ENCODE results near the gene UBXN10.

The UBXN10 gene, protein sequence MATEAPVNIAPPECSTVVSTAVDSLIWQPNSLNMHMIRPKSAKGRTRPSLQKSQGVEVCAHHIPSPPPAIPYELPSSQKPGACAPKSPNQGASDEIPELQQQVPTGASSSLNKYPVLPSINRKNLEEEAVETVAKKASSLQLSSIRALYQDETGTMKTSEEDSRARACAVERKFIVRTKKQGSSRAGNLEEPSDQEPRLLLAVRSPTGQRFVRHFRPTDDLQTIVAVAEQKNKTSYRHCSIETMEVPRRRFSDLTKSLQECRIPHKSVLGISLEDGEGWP

DNA sequence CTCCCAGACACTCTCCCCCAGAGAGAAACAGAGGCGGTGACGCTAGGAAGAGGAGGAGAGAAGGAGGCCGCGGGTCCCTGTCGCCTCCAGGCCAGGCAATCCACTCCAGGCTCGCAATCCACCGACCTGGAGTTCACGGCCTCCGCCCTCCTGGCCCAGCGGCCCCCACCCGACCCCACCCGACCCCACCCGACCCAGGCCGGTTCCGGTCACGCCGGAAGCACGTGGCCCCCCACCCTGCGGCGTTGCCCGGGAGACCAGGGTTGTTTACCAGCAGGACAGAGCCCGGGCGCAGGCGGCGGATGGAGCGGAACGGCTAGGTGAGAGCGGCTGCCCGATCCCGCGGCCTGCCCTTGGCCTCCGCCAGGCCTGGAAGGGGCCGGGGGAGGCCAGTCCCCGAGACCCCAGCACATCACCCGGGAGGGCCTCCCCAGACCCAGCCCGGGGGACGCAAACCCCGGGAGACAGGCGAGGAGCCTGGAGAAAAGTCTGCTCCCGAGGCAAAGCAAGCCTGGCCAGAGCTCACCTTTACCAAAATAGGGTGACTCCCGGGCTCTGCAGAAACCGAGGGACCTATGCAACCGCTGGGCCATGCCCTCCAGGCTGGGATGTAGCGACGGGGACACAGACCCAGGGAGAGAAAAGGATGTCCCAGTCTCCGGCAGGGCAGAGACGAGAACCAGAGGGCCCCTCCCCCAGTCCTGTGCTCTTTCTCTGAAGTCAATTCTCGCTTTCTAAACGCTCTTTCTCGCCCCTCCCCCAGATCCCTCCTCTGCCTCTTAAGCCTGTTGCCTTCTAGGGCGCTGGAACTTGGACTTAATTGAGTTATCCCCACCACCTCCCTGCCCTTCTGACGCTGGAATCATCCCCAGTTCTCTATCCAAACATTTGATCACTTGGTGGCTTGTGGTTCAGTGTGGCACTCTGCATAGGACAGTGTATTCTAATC is at the start of gene UBXN10, which contains the start of gene PLA2G2C:
UBXN10 (plus strand) TSS at position 263 of the 949 bp plus-strand sequence. CDS start 4,466 bp downstream, outside the sequence.
PLA2G2C (minus strand) TSS at position 685 of the 949 bp plus-strand sequence. CDS start 9,155 bp downstream, outside the sequence.
- in situ Hi-C loops (cut with HindIII; ENCODE audit: low pct_unique_long_range_greater_than_20kb, low sequenced_read_pairs): no loop called here
- TF ChIP-seq JUND (IDR thresholded peaks at IDR 0.05; ENCODE audit: low read depth): no peak
- peak in 1 of 2 experiments; percentile 20 for DNase-seq (ENCODE audit: low read depth in 1 of 2, low spot score in 1 of 2)

DNA sequence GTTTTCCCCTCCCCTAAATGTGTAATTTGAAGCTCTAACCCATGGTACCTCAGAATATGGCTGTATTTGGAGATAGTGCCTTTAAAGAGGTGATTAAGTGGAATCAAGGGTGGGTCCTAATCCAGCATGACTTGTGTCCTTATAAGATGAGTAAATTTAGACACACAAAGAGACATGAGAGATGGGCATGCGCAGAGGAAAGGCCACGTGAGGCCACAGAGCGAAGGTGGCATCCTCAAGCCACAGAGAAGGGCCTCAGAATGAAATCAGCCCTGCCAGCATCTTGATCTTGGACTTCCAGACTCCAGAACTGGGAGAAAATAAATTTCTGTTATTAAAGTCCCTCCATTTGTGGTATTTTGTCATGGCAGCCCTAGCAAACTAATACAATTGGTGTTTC is 49.6 kb upstream of the UBXN10 start:
- no peak for DNase-seq (ENCODE audit: low read depth in 1 of 2, low spot score in 1 of 2)
- in situ Hi-C loops (cut with HindIII; ENCODE audit: low pct_unique_long_range_greater_than_20kb, low sequenced_read_pairs): no loop called here
- TF ChIP-seq JUND (IDR thresholded peaks at IDR 0.05; ENCODE audit: low read depth): no peak

DNA sequence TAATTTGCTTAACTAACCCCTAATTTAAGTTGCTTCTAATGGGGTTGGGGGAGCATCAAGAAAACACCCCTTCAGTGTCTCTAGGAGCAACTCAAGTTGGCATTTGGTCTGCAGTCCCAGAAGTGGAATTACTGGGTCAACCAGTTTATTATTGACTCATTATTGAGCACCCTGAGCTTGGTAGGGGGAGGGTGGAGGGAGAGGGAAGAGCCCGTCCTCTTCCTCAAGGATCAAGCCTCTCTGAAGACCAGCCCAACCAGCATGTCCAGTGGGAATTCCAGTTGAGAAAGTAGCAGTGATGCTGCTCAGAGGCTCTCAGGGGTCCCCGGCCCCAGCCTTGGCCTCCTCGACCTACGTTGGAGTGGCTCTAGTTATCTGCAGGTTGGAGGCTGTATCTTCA is 48.8 kb upstream of the UBXN10 start:
- in situ Hi-C loops (cut with HindIII; ENCODE audit: low pct_unique_long_range_greater_than_20kb, low sequenced_read_pairs): no loop called here
- TF ChIP-seq JUND (IDR thresholded peaks at IDR 0.05; ENCODE audit: low read depth): no peak
- DNase-seq (ENCODE audit: low read depth in 1 of 2, low spot score in 1 of 2): peak; percentile 46 to 87

DNA sequence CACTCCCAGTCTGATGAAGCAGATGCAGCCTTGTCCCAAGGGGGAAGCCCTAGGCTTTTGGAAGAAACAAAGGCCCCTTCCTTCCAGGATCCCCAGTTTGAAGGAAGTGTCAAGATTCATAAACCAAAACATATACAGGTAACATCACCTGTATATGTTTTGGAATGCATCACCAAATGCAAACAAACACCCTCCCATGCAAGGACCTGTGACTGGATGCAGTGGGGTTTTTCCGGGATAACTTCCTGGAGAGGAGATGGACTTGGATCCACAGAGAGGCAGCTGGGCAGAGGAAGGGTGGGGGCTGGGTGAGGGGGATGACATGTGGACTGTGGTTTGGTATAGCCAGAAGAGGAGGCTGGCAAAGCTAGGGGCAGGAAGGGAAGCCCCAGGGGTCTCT is 48.3 kb upstream of the UBXN10 start:
- DNase-seq (ENCODE audit: low read depth in 1 of 2, low spot score in 1 of 2): no peak
- in situ Hi-C loops (cut with HindIII; ENCODE audit: low pct_unique_long_range_greater_than_20kb, low sequenced_read_pairs): no loop called here
- no peak for TF ChIP-seq JUND (IDR thresholded peaks at IDR 0.05; ENCODE audit: low read depth)

DNA sequence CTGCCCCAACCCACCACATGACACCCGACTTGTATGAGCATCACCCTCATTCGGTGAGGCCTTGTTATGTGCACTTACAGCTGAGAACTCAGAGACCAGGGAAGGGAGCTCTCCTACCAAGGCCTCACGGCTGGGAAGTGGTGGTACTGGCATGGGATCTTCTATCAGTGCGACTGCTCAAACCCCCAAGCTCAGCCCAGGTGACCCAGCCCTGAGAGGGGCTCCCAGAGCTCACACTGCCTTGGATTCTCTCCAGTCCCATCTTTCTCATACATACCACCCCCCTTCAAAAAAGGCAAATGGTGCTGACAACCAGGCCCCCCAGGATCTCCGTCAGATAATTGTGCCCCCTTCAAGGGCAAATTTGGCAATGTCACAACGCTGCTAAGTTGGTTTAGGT is 47.5 kb upstream of the UBXN10 start:
- DNase-seq (ENCODE audit: low read depth in 1 of 2, low spot score in 1 of 2): no peak
- TF ChIP-seq JUND (IDR thresholded peaks at IDR 0.05; ENCODE audit: low read depth): no peak
- in situ Hi-C loops (cut with HindIII; ENCODE audit: low pct_unique_long_range_greater_than_20kb, low sequenced_read_pairs): no loop called here

DNA sequence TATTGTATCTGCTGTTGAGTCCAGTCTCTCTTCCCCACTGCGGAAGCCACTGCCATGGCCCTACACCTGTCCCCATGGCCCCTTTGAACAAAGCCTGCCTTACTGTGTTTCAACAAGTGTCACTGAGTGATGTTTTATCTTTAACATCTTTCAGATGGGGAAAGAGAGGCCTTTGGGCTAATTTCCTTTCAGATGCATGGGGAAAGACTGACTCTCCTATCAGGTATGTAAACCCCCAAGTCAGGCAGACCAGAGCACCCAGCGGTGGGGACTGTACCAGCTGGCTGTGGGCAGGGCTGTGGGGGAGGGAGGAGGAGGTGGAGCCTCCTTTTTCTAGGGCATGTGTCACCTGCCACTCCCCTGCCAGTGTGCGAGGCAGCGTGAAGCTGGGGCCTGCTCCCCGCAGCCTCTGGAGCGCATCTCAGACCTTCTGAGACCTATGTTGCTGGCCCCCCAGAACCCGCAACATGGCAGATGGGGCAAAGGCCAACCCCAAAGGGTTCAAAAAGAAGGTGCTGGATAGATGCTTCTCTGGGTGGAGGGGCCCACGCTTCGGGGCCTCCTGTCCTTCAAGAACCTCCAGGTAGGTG is 46.8 kb upstream of the UBXN10 start, which contains the start of gene PLA2G2F:
PLA2G2F (plus strand) TSS at position 363 of the 590 bp plus-strand sequence; CDS start at position 468, 105 bp downstream.
- DNase-seq (ENCODE audit: low read depth in 1 of 2, low spot score in 1 of 2): no peak
- in situ Hi-C loops (cut with HindIII; ENCODE audit: low pct_unique_long_range_greater_than_20kb, low sequenced_read_pairs): no loop called here
- TF ChIP-seq JUND (IDR thresholded peaks at IDR 0.05; ENCODE audit: low read depth): no peak

DNA sequence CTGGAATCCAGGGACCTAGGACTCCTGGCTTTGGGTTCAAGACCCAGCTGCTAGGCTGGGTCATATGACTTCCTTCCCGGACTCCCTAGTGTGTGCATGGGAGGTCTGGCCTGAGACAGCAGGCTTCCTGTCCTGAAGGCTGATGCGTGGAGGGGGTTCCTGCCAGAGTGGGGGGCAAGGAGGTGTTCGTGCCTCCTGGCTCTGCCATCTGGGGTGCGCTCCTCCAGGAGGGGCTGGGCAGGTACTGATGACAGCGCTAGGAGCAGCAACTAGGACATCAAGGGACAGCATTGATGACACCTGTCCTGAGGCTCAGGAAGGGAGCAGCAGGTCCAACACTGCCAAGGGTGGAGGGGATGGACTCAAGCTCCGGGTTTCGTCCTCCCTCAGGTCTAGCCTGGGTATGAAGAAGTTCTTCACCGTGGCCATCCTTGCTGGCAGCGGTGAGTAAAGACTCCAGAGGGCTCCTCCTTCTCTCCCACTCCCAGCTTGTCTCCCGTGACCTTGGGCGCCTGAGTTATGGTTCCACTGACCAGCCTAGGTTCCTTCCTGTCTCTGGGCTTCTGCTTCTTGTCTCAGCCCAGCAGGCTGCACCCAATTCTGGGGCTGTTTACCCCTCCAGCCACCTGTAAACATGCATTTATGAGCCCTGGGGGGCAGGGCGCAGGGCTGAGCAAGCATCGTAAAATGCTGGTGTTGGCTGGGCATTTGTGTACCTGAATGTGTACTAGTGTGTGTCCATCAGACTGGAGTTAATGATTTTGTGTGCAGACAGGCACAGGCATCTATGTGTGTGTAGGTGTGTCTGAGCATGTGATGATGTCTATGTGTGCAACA is 45.9 kb upstream of the UBXN10 start:
- in situ Hi-C loops (cut with HindIII; ENCODE audit: low pct_unique_long_range_greater_than_20kb, low sequenced_read_pairs): no loop called here
- DNase-seq (ENCODE audit: low read depth in 1 of 2, low spot score in 1 of 2): no peak

DNA sequence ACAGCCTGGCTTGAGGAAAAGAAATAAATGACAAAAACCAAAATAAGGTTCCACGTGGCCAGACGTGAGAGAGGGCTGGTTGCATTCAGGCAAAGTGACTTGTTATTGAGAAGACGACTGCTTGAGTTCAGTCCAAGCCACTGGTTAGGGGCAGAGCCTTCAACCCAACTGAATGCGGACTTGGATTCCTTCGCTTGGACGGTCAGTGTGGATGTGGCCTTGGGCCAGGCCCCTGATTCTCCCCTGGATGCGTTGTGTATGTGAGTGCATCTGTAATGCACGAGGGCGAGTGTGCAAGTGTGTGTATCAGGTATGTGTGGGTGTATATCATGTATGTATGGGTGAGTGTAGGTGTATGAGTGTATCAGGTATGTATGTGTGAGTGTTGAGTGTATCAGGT is 44.9 kb upstream of the UBXN10 start:
- in situ Hi-C loops (cut with HindIII; ENCODE audit: low pct_unique_long_range_greater_than_20kb, low sequenced_read_pairs): no loop called here

More for the DNA sequence above, 45.9 kb upstream of the UBXN10 start:
- TF ChIP-seq JUND (IDR thresholded peaks at IDR 0.05; ENCODE audit: low read depth): no peak

DNA sequence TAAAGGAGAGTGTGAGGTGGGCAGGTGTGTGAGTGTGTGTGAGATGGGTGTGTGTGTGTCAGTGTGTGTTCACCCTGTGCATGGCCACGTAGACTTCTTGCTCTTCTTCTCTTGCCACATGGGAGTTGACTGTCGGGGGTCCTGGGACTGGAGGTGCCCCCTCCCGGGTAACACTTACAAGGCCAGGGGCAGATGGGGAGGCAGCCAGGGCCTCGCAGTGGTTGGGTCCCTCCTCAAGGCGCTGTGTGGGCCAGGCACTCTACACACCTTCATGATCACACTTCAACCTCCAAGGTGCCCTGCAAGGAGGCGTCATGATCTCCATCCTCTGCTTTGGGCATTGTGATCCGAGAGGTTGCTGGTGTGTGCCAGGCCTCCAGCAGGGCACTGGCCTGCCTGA is 44.4 kb upstream of the UBXN10 start:
- no peak for DNase-seq (ENCODE audit: low read depth in 1 of 2, low spot score in 1 of 2)
- in situ Hi-C loops (cut with HindIII; ENCODE audit: low pct_unique_long_range_greater_than_20kb, low sequenced_read_pairs): no loop called here
- no peak for TF ChIP-seq JUND (IDR thresholded peaks at IDR 0.05; ENCODE audit: low read depth)

More for the DNA sequence above, 44.9 kb upstream of the UBXN10 start:
- DNase-seq (ENCODE audit: low read depth in 1 of 2, low spot score in 1 of 2): no peak
- TF ChIP-seq JUND (IDR thresholded peaks at IDR 0.05; ENCODE audit: low read depth): no peak

DNA sequence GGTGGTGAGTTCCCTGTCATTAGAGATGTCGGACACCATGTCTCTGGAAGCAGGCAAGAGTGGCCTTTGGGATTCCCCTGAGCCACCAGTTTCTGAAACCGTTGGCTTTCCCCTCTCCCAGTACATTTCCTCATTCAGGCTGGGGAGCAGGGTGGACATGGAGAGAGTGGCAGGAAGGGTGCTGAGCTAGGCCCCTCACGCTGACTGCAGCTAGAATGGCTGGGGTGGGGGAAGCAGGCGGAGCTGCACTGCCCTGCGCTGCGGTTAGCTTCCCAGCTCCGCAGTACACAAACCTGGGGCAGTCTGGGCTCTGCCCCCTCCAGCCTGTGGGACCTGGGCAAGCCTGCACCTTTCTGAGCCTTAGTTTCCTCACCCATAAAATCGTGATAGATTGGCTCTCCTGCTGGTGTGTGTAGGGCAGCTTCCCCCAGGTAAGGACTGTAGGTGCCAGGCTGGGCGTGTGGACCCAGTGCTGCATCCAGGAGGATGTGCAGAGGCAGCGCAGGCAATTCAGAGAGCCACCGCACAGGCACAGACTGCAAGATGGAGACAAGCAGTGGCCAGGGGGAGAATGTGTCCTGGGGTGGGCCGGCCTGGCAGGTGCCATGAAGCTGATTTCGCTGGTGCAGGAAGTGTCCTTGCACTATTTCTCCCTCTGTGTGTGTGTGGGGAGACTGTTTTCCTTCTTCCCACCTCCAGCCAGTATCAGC is 43.7 kb upstream of the UBXN10 start:
- in situ Hi-C loops (cut with HindIII; ENCODE audit: low pct_unique_long_range_greater_than_20kb, low sequenced_read_pairs): no loop called here
- TF ChIP-seq JUND (IDR thresholded peaks at IDR 0.05; ENCODE audit: low read depth): no peak
- DNase-seq (ENCODE audit: low read depth in 1 of 2, low spot score in 1 of 2): no peak

DNA sequence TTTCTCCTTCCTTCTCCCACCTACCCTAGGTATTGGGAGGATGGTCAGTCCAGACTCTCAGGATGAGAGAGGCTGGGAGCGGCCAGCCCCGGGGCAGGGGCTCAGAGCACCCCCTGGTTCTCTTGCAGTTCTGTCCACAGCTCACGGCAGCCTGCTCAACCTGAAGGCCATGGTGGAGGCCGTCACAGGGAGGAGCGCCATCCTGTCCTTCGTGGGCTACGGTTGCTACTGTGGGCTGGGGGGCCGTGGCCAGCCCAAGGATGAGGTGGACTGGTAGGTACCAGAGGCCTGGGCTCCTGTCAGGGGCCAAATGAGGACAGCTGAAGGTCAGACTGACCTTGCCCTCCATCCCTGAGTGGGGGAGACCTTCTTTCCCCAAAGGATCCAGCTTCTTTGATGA is 42.6 kb upstream of the UBXN10 start:
- TF ChIP-seq JUND (IDR thresholded peaks at IDR 0.05; ENCODE audit: low read depth): no peak
- no peak for DNase-seq (ENCODE audit: low read depth in 1 of 2, low spot score in 1 of 2)
- in situ Hi-C loops (cut with HindIII; ENCODE audit: low pct_unique_long_range_greater_than_20kb, low sequenced_read_pairs): no loop called here

All from T47D (cell line).